ENCODE measurements around the gene RGN.
"Not testable (repeated sequence)": the region's sequence is repeated elsewhere in the genome, so short reads cannot be mapped to it uniquely, and the experiment has no call there.

The RGN gene

GRCh38 chrX:47078129-47079043 lies at the start of gene RGN:
Gene RGN, plus strand, starts transcription at chrX:47078443. Its CDS starts 2,702 bp downstream, at chrX:47081145.
- no peak for DNase-seq

DNA sequence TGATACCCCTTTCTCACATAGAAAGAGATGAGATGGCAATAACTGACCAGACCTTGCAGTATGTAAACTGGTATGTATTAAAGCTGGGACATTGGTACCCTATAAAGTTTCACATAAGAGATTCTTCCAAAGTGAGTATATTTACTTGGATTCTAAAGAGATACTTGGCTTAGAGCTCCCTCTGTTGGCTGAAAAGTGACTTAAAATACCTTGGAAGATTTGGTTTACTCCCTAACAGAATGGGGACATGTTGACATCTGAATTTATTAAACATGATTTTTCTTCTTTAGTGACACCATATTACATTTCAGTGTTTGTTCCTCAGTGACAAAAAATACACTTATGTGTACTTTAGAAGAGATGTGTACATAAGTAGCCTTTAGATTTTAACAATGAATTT lies 47.9 kb upstream of the RGN start:
- peak; percentile 56 for DNase-seq

GRCh38 chrX:47047989-47048388 lies 30.3 kb upstream of the RGN start:
- DNase-seq: no peak

DNA sequence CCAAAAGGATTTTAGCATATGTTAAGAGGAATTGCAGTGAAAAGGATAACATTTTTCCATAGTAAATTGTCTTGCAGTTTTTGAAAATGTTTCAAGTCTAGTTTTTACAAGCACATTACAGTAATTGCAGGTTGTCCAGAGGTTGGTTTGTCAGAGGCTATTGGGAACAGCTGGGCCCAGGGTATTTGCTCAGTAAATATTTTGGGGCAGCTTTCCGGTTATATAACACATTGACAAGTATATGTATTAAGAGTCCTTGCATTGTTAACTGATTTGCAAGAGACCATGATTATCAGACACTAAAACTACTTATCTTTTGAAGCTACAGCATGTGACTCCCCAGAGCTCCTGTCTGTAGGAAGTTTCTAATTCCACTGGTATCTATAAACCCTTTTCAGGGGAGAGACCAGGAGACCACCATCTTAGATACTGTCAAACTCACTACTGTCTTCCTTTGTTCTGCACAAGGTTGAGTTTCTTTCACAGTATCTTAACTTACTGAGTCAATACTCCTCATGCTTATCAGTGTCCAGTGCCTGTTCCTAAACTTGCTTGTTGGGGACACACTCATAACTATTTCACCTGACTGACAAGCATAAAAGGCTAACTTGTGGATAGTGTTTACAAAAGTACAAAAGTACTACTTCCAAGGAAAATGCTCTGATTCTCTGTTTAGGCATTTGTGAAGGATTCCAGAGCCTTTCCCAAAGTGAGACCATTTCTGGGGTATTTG lies 18.9 kb upstream of the RGN start:
- DNase-seq: no peak

DNA sequence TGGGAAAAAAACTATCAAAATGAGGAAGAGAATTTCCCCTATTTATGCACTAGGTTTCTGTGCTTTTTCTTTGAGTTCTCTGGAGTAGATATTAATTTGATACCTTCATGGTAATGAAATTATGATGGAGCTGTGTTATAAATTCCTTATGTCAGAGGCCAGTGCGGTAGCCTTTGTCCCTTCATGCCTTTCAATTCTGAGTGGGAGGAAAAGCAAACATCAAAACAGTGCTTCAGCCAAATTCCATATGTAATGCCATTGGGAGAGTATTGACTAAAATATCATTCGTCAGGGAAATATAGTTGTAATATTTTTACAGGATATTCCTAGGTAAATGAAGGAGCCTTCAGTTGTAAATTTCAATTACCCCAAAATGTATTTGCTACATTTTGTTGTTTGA lies 17.5 kb upstream of the RGN start:
- DNase-seq: no peak

DNA sequence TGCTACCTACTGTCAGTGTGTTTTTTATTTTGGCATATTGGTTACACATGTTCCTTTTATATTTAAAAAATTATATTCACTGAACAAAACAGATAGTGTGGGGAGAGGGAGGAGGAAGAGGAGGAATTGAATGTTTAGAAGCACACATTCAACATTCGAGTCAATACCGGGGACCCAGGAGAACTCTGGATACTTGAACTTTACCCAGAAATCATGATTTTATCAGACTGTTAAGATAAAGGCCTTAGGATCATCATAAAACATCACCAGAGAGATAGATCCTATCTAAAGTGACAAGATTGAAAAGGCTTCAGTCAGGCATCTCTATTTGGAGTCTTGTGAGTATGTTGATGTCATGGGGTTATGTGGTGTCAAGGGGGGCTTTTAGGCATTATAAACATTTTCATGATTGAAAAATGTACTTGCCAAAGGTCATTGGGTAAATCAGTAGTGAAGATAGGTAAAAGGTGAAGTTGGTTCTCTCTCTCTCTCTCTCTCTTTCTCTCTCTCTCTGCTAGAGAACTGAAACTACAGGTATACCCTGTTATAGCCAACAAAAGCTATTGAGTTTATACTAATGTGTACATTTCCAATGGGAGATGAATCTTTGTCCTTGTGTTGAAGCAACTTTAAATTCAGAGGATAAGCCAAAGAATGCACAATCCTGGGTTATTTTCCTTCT lies 16.9 kb upstream of the RGN start:
- DNase-seq: no peak

DNA sequence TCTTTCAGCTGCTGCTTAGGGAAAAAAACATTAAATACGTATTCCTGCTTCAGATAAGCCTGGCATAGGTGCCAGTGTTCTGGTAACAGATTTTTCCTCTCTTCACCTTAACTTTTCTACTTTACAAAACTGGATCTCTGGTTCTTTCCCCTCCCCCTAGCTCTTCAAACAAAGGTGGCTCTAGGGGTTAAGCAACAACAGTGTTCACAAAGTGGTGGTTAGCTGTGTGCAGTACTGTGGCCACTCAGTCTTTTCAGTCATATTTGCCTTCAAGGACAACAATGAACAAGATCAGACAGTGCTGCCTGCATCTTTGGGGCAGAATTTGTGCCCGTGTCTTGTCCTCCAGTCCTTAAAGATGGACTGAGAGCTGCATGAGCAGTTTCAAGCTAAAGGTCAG lies 15.1 kb upstream of the RGN start:
- DNase-seq: no peak

DNA sequence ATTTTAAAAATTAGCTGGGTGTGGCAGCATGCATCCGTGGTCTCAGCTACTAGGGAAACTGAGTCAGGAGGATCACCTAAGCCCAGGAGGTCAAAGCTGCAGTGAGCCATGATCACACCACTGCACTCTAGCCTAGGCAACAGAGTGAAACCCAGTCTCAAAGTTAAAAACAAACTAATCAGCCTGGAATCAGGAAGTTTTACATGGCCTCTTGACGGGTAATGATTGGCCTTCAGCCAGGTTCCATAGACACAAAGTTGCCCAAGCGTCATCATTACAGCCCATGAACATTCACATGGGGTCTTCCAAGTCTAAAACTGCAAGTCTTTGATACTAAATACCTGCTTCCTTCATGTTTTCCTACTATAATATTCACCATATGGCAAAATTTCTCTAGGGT lies 10.0 kb upstream of the RGN start:
- DNase-seq: no peak

GRCh38 chrX:47068720-47069119 lies 9.5 kb upstream of the RGN start:
- DNase-seq: no peak

- DNase-seq: no peak
Observed at GRCh38 chrX:47080215-47080914, 2.1 kb downstream of the RGN start.

GRCh38 chrX:47080915-47081236 lies 2.6 kb downstream of the RGN start:
- DNase-seq: no peak

DNA sequence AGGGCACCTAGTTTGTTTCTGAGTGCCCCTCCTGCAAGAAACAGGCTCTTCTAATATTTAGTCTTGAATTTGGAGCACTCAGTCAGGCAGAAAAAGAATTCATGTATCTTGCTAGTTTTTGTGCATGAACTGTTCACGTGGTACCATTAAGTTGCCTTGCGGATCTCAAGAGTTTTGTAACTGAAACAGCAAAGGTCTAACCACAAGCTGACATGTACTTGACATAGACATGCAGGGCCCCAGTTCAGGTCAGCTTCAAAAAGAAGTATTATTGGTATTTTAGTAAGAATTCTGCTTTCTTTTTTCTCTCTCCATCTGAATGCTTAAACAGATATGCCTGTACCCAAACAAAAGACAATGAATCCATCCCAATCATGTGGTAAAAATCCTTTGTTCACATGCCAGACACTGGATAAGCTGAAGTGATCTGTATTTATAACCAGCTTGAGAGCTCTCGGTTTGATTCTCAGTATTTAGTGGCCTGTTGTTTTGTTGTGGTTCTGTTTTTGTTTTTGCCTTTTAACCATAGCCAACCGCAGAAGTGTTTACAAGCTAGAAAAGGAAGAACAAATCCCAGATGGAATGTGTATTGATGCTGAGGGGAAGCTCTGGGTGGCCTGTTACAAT lies 13.0 kb downstream of the RGN start:
- DNase-seq: no peak

DNA sequence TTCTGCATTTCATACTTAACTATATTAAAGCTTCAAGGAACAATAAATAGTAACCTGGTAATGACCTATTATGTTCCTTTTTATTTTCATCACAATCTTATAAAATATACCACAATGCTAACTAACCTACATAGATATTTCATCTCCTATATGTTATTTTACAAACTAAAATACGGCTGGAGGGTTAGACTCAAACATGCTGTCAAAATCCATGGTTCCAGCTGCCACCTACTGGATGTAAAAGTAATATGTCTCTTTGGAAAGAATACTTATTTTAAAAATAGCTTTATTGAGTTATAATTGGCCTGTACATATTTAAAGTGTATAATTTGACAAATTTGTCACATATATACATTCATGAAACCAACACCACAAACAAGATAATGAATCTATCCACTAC lies 15.0 kb downstream of the RGN start:
- DNase-seq: peak; percentile 2

- no peak for DNase-seq
Observed at GRCh38 chrX:47093860-47094259, 15.6 kb downstream of the RGN start.

DNA sequence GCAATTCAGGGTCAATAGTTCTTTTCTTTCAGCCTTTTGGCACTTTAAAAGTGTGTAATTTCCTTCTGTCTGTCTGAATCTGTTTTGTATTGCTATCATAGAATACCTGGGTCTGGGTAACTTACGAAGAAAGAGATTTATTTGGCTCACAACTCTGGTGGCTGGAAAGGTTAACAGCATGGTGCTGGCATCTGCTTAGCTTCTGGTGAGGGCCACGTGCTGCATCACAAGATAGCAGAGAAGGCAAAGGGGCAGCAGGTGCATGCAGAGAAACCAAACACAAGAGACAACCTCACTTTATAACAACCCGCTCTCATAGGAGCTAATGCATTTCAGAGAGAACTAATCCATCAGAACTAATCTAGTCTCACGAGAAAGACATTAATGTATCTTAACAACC lies 18.8 kb downstream of the RGN start:
- DNase-seq: no peak

DNA sequence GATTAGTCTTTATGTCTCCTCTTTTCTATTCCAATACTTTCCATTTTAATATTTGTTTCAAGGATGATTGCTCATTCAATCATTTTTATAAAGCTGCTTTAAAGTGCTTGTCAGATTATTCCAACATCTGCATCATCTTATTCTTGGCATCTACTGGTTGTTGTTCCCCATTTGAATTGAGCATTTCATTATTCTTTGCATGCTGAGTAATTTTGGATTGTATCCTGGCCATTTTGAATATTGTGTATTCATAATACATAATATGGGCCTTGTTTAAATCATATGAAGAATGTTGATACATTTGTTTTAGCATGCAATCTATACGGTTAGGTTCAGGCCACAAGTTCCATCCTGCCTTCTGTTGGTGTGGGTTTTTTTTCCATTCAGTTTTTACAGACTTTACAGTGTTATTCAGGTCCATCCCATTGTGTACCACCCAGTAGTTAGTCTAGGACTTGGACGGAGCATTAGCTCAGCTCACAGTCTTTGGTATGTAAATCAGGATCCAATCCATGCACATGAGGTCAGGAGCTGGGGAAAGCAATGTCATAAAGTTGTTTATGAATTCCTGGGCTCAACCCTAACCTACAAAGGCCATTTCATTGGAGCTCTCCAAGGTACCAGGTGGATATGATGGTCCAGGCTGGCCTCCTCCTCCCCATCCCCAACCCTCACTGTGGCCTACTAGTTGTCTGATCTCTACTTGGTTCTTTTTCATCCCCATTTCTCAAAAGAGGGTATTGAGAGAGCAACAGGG lies 20.3 kb downstream of the RGN start:
- no peak for DNase-seq

GRCh38 chrX:47101206-47101605 lies 23.0 kb downstream of the RGN start:
- DNase-seq: no peak

- DNase-seq: not testable (repeated sequence)
Observed at GRCh38 chrX:47110936-47111615, 32.8 kb downstream of the RGN start.

DNA sequence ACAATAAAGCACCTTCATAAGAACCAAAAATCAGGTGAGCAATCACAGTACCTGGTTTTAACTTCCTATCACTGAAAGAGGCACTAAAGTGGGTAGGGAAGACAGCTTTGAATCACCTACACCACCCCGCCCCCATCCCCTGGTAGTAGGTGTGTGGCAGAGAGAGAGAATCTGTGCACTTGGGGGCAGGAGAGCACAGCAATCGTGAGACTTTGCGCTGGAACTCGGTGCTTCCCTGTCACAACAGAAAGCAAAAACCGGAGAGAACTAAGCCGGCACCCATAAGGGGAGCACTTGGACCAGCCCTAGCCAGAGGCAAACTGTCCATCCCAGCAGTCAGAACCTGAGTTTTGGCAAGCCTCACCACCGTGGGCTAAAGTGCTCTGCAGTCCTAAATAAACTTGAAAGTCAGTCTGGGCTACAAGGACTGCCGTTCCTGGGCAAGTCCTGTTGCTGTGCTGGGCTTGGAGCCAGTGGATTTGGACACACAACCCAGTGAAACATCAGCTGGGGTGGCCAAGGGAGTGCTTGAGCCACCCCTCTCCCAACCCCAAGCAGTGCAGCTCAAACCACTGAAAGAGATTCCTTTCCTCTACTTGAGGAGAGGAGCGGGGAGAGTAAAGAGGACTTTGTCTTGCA lies 34.2 kb downstream of the RGN start:
- no peak for DNase-seq

- not testable (repeated sequence) for DNase-seq
Observed at GRCh38 chrX:47116551-47117110, 38.4 kb downstream of the RGN start.

Data from NCI-H1092 (cell line).